Osteoblast (primary cell): ENCODE measurements around the gene HELZ2. TPM values are rescaled to one million over a fixed set of nuclear protein-coding genes. Genes with fewer than 3 reads are reported as not detected.

Source experiments
- DNase-seq: peaks from one replicate; pipeline ENCODE4 v3.0.0; 2011; ENCODE audit warnings: low spot score, mixed read lengths; ENCODE audit not compliant: insufficient read length; ENCODE audit errors: missing footprints
- H2AFZ ChIP-seq: 2 replicates; pipeline ENCODE4 v1.6.0; 2011; ENCODE audit warnings: mild to moderate bottlenecking, low read length
- H3K27ac ChIP-seq: 2 replicates; pipeline ENCODE4 v1.5.1; 2011; ENCODE audit warnings: mild to moderate bottlenecking, low read depth, low read length, moderate library complexity
- H3K27me3 ChIP-seq: 2 replicates; pipeline ENCODE4 v1.6.0; 2012; ENCODE audit warnings: mild to moderate bottlenecking, control low read depth, inconsistent platforms, low read length, moderate library complexity; ENCODE audit not compliant: insufficient read depth
- H3K36me3 ChIP-seq: 2 replicates; pipeline ENCODE4 v1.5.1; 2011; ENCODE audit warnings: mild to moderate bottlenecking, low read length, control low read depth, moderate library complexity; ENCODE audit not compliant: insufficient read depth
- H3K4me1 ChIP-seq: 2 replicates; pipeline ENCODE4 v1.5.1; 2011; ENCODE audit warnings: mild to moderate bottlenecking, low read length, control low read depth, moderate library complexity; ENCODE audit not compliant: insufficient read depth
- H3K4me2 ChIP-seq: 2 replicates; pipeline ENCODE4 v1.6.0; 2011; ENCODE audit warnings: mild to moderate bottlenecking, low read length; ENCODE audit not compliant: insufficient read depth
- H3K4me3 ChIP-seq: fragments of 200-600 bp; sonication (generic); 3 replicates; pipeline ENCODE4 v1.5.1; 2012; ENCODE audit warnings: mild to moderate bottlenecking, low read length, inconsistent platforms; ENCODE audit not compliant: insufficient read depth
- H3K79me2 ChIP-seq: 2 replicates; pipeline ENCODE4 v1.6.0; 2012; ENCODE audit warnings: mild to moderate bottlenecking, low read length, control low read depth, inconsistent platforms; ENCODE audit not compliant: insufficient read depth
- H3K9me3 ChIP-seq: 2 replicates; pipeline ENCODE4 v1.5.1; 2011; ENCODE audit warnings: low read depth, low read length, control low read depth
- H4K20me1 ChIP-seq: 2 replicates; pipeline ENCODE4 v1.6.0; 2012; ENCODE audit warnings: mild to moderate bottlenecking, low read length, control low read depth; ENCODE audit not compliant: insufficient read depth
- CTCF ChIP-seq: IDR thresholded peaks from 2 replicates; pipeline ENCODE4 v1.5.1; 2011; ENCODE audit warnings: mild to moderate bottlenecking, low read depth, low read length, moderate library complexity; ENCODE audit errors: extremely low read depth
- total RNA-seq: library from RNA; depleted of rRNA; stranded (reverse); fragments of >200 nt; gene quantifications from 2 replicates; pipeline ENCODE4 v1.2.3, GENCODE V29; 2012

The HELZ2 gene
- total RNA-seq, 1 donor = 27.5 TPM

GRCh38 chr20:63568170-63568981 lies 5.7 kb downstream of the HELZ2 start:
- TF ChIP-seq CTCF = no peak
- Histone ChIP-seq H3K79me2 (peaks cover 4% of the 10 kb centered on the region), H3K4me1 (peaks cover 4% of the 10 kb centered on the region), H3K4me3 (no peak overlapping the region), H3K27me3 (no peaks in the 10 kb centered on the region), H3K9me3 (no peaks in the 10 kb centered on the region), H3K27ac (no peak overlapping the region), H3K4me2 (no peak overlapping the region), H2AFZ (no peak overlapping the region), H3K36me3 (no peaks in the 10 kb centered on the region), H4K20me1 (no peaks in the 10 kb centered on the region)
- peak; percentile 83 for DNase-seq

DNA sequence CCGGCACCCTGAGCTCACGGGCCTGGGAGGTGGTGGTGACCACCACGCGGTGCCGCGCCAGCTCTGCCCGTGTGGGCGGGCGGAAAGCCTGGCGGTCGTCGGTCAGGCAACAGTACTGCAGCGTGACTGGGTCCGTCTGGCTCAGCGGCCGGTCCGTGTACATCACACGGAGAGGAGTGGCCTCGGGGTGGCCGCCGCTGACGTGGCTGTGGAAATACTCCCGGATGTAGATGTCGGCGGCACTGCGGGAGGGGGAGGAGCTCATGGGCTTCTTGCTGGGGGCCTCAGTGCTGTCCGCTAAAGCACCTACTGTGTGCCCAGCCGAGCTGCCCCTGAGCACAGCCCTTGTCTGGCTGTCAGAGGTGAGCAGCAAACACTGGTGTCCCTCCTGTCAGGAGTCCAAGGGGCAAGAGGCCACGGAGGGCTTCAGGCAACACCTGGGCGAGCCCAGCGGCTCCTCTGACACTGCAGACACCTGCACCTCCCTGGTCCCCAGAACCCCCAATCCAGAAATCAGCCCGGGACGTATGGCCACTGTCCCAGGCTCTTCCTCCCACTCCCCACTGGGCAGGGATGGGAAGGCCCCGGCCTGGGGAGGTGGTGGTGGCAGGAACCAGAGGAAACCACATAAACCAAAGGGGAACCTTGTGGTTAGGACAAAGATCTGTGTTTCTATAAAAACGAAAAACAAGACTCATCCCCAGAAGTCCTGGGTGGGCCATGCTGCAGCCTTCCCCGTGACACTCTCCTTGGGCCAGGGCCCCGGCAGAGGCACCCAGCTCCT lies 6.5 kb downstream of the HELZ2 start:
- Histone ChIP-seq H3K27ac (no peak overlapping the region), H3K4me2 (no peak overlapping the region), H3K79me2 (no peaks in the 10 kb centered on the region), H3K4me3 (no peak overlapping the region), H2AFZ (no peak overlapping the region), H3K27me3 (no peaks in the 10 kb centered on the region), H3K36me3 (no peaks in the 10 kb centered on the region), H3K4me1 (no peaks in the 10 kb centered on the region), H3K9me3 (no peaks in the 10 kb centered on the region), H4K20me1 (no peaks in the 10 kb centered on the region)
- peak; percentile 82 for DNase-seq
- TF ChIP-seq CTCF = no peak

DNA sequence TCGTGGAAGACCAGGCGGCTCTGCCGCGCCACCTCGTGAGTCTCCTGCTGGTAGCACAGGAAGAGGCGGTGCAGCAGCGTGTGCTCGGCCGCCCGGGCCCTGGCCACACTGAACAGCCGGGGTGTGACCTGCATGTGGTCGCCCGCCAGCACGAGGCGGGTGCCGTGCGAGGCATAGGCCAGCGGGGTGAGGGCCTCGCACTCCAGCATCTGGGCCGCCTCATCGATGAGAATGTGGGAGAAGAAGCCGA lies 7.0 kb downstream of the HELZ2 start:
- DNase-seq = no peak
- no peak overlapping the region for H3K27ac ChIP-seq
- no peaks in the 10 kb centered on the region for H3K27me3 ChIP-seq
- no peaks in the 10 kb centered on the region for H3K36me3 ChIP-seq
- no peak overlapping the region for H3K4me3 ChIP-seq
- H3K79me2 ChIP-seq = no peaks in the 10 kb centered on the region
- H4K20me1 ChIP-seq = no peaks in the 10 kb centered on the region
- no peak for TF ChIP-seq CTCF
- H3K9me3 ChIP-seq = no peaks in the 10 kb centered on the region
- H3K4me1 ChIP-seq = no peaks in the 10 kb centered on the region
- no peak overlapping the region for H2AFZ ChIP-seq
- H3K4me2 ChIP-seq = no peak overlapping the region

- Histone ChIP-seq H3K79me2 (no peaks in the 10 kb centered on the region), H4K20me1 (no peaks in the 10 kb centered on the region), H3K27ac (no peak overlapping the region)
Observed at GRCh38 chr20:63566395-63567135, 7.5 kb downstream of the HELZ2 start.

More at GRCh38 chr20:63566395-63567135, 7.5 kb downstream of the HELZ2 start:
- H3K4me2 ChIP-seq = no peak overlapping the region
- H3K36me3 ChIP-seq = no peaks in the 10 kb centered on the region
- H3K9me3 ChIP-seq = no peaks in the 10 kb centered on the region
- H3K27me3 ChIP-seq = no peaks in the 10 kb centered on the region
- no peak overlapping the region for H2AFZ ChIP-seq
- TF ChIP-seq CTCF = no peak
- H3K4me1 ChIP-seq = no peaks in the 10 kb centered on the region
- DNase-seq = no peak
- H3K4me3 ChIP-seq = no peak overlapping the region
